ENCODE data around the gene SVIP.

Gene SVIP

GRCh38 chr11:22822203-22822602 lies 7.4 kb downstream of the SVIP start:
- no peak for DNase-seq (ENCODE audit: low read depth)
- no peak for TF ChIP-seq CTCF (IDR thresholded peaks at IDR 0.05; ENCODE audit: low read depth, low read length, missing control alignments)
- H3K4me3 ChIP-seq (ENCODE audit: low read depth, low read length) = no peak overlapping the region
- in situ Hi-C loops (cut with HindIII; ENCODE audit: low sequenced_read_pairs) = no loop called here

DNA sequence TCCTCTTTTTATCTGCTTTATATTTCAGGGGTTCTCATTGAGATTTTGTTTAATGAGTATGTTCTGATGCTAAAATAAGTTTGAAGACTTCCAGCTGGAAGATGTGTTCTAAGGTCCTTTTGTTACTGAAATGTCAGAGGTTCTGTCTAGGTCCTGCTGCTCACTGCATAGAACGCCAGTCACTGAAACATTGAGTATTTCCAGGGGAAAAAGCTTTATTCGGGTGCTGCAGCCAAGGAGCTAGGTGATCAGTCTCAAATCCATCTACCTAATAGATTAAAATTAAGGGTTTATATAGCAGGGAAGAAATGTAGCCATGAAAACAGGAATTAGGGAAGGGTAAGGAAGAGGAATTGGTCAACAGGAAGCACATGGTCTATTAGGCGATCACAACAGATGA lies 19.7 kb downstream of the SVIP start:
- H3K4me3 ChIP-seq (ENCODE audit: low read depth, low read length) = no peak overlapping the region
- in situ Hi-C loops (cut with HindIII; ENCODE audit: low sequenced_read_pairs) = no loop called here
- TF ChIP-seq CTCF (IDR thresholded peaks at IDR 0.05; ENCODE audit: low read depth, low read length, missing control alignments) = no peak
- DNase-seq (ENCODE audit: low read depth) = no peak

DNA sequence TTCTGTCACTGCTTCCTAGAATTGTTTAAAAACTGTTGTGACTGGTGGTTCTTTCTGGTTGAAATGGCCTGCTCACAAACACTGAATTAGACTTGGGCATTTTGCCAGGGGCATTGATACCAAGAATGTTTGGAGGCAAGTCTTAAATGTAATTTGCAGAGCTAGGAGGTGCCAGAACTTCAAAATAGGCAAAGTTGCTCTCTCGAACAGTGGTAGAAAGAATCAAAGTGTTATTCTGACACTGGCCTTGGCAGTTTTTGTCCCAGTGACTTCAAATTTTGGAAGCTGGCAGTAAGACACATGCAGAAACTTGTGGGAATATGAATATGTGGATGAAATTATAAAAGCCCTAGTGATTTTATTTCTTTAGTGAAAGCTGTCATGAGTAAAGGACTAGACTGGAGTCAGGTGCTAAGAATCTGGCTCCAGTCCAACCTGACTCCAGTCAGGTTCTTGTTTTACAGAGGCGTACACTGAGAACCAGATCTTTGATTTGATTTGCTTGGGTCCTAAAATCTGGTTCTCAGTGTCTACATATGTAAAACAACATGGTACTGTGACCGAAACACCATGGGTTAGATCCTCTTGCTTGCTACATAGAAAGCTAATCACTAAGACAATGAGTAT lies 20.9 kb downstream of the SVIP start:
- in situ Hi-C loops (cut with HindIII; ENCODE audit: low sequenced_read_pairs) = no loop called here
- no peak for TF ChIP-seq CTCF (IDR thresholded peaks at IDR 0.05; ENCODE audit: low read depth, low read length, missing control alignments)
- H3K4me3 ChIP-seq (ENCODE audit: low read depth, low read length) = no peak overlapping the region

DNA sequence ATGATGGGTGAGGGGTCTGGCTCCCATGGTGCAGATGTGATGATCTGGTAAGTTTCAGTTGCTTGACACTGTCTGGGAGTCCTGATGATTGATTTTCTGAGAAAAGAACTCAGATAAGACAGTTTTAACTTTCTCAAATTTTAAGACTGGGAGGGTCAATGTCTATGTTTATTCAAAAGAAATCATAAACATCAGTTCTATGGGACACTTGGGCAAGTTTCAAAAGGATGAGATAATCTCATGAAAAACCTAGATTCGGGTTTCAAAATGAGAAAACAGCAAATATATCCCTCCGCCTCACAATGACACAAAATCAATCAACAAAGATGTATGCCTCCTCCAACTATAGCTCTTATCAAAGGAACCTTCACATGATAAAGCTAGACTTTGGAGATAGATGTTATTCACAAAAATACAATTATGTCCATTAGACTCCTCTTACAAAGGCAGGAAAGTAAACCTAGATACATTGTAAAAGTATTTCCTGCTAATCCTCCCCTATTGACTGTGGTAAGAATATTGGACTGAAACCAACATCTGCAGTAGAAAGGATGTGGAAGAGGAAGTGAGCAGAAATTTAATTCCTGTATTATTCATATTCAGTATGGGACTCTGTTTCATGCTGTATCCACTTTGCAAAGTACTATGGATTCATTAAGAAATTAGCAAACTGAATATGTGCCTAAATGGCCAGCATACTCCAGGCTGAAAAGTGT lies 21.6 kb downstream of the SVIP start:
- no peak overlapping the region for H3K4me3 ChIP-seq (ENCODE audit: low read depth, low read length)
- in situ Hi-C loops (cut with HindIII; ENCODE audit: low sequenced_read_pairs) = no loop called here
- no peak for DNase-seq (ENCODE audit: low read depth)
- TF ChIP-seq CTCF (IDR thresholded peaks at IDR 0.05; ENCODE audit: low read depth, low read length, missing control alignments) = no peak

More for the DNA sequence above, 20.9 kb downstream of the SVIP start:
- DNase-seq (ENCODE audit: low read depth) = no peak

DNA sequence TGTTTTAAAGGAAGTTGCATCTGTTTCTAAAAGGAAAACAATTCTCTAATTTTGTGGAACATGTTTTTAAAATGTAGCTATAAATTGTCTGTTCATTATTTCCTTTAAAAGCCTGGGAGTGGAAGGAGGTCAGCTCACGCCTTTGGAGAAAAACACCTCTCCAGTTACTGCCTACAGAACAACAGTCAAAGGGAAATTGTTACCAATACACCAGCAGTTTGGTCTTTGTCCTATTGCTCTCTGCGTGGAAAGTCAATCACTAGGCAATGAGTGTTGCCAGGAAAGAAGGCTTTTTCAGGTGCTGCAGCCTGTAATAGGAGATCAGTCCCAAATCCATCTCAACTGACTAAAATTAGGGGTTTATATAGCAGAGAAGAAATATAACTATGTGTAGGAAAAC lies 22.2 kb downstream of the SVIP start:
- DNase-seq (ENCODE audit: low read depth) = no peak
- in situ Hi-C loops (cut with HindIII; ENCODE audit: low sequenced_read_pairs) = no loop called here
- TF ChIP-seq CTCF (IDR thresholded peaks at IDR 0.05; ENCODE audit: low read depth, low read length, missing control alignments) = no peak
- H3K4me3 ChIP-seq (ENCODE audit: low read depth, low read length) = no peak overlapping the region

GRCh38 chr11:22802861-22803260 lies 26.7 kb downstream of the SVIP start:
- H3K4me3 ChIP-seq (ENCODE audit: low read depth, low read length) = no peak overlapping the region
- in situ Hi-C loops (cut with HindIII; ENCODE audit: low sequenced_read_pairs) = no loop called here
- DNase-seq (ENCODE audit: low read depth) = no peak
- no peak for TF ChIP-seq CTCF (IDR thresholded peaks at IDR 0.05; ENCODE audit: low read depth, low read length, missing control alignments)

Data from astrocyte of the cerebellum (primary cell).